ENCODE results near the gene KAT5. TPM values are rescaled to one million over a fixed set of nuclear protein-coding genes. Genes with fewer than 3 reads are reported as not detected.

Gene KAT5
- total and polyA plus RNA-seq, 2 experiments from 2014 or later: 33.3 to 34.8 TPM

DNA sequence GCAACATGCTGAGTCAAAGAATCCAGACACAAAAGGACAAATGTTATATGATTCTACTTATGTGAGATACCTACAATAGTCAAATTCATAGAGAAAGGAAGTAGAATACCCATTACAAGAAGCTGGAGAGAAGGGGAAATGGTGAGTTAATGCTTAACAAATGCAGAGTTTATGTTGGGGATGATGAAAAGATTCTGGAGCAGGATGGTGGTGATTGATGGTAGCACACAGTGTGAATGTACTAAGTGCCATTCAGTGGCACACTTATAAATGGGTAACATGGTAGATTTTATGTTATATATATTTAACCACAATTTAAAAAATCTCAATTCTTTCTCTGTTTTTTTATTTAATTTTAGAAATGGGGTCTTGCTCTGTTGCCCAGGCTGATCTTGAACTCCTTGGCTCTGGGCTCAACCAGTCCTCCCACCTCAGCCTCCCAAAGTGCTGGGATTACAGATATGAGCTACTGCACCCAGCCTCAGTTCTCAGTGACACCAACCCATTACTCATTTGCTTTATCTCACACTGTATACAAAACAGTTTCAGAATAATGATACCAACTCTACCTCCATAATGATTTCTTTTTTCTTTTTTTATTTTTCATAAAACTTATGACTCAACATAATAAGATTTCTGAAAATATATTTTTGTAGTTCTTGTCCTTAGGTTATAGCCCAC, 39.7 kb upstream of the KAT5 start:
- H3K9me3 Mint-ChIP-seq: no peaks in the 10 kb centered on the region
- Histone ChIP-seq H3K27me3 (ENCODE audit: insufficient read depth) (no peaks in the 10 kb centered on the region), H3K4me1 (ENCODE audit: insufficient read depth) (no peaks in the 10 kb centered on the region), H4K20me1 (replicated peaks; ENCODE audit: insufficient read depth) (no peaks in the 10 kb centered on the region), H3K79me2 (replicated peaks; ENCODE audit: insufficient read depth) (no peaks in the 10 kb centered on the region), H3K9me2 (ENCODE audit: insufficient read depth) (no peaks in the 10 kb centered on the region), H2AFZ (no peak overlapping the region), H3K4me3 (no peak overlapping the region), H3K4me2 (no peak overlapping the region), H3F3A (replicated peaks; ENCODE audit: low read depth) (no peaks in the 10 kb centered on the region), H3K27ac (ENCODE audit: low read depth) (no peak overlapping the region), H3K36me3 (ENCODE audit: insufficient read depth) (no peaks in the 10 kb centered on the region)
- no peak for DNase-seq (ENCODE audit: low spot score)
- no peak for ATAC-seq
- TF ChIP-seq CTCF (conservative IDR thresholded peaks at IDR 0.05; ENCODE audit: low read depth in 2 of 2): no peak
- TF ChIP-seq EZH2phosphoT487 (IDR thresholded peaks at IDR 0.05; ENCODE audit: unreplicated experiment): no peak
- no peak for TF ChIP-seq STAT1 (IDR thresholded peaks at IDR 0.05; ENCODE audit: unreplicated experiment)
- TF ChIP-seq, protein P1, sequence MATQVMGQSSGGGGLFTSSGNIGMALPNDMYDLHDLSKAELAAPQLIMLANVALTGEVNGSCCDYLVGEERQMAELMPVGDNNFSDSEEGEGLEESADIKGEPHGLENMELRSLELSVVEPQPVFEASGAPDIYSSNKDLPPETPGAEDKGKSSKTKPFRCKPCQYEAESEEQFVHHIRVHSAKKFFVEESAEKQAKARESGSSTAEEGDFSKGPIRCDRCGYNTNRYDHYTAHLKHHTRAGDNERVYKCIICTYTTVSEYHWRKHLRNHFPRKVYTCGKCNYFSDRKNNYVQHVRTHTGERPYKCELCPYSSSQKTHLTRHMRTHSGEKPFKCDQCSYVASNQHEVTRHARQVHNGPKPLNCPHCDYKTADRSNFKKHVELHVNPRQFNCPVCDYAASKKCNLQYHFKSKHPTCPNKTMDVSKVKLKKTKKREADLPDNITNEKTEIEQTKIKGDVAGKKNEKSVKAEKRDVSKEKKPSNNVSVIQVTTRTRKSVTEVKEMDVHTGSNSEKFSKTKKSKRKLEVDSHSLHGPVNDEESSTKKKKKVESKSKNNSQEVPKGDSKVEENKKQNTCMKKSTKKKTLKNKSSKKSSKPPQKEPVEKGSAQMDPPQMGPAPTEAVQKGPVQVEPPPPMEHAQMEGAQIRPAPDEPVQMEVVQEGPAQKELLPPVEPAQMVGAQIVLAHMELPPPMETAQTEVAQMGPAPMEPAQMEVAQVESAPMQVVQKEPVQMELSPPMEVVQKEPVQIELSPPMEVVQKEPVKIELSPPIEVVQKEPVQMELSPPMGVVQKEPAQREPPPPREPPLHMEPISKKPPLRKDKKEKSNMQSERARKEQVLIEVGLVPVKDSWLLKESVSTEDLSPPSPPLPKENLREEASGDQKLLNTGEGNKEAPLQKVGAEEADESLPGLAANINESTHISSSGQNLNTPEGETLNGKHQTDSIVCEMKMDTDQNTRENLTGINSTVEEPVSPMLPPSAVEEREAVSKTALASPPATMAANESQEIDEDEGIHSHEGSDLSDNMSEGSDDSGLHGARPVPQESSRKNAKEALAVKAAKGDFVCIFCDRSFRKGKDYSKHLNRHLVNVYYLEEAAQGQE (IDR thresholded peaks at IDR 0.05; ENCODE audit: unreplicated experiment): no peak
- no peak for TF ChIP-seq CREB1 (CRISPR knock-in tag; IDR thresholded peaks at IDR 0.05; ENCODE audit: low read depth)
- H3K27ac Mint-ChIP-seq: no peak overlapping the region
- H3K36me3 Mint-ChIP-seq (ENCODE audit: low read depth): no peaks in the 10 kb centered on the region
- H3K4me3 Mint-ChIP-seq: no peak overlapping the region
- no peaks in the 10 kb centered on the region for H3K4me1 Mint-ChIP-seq
- no peaks in the 10 kb centered on the region for H3K27me3 Mint-ChIP-seq (ENCODE audit: insufficient read depth, low read depth, poor library complexity)

- H3K27me3 ChIP-seq (ENCODE audit: insufficient read depth): no peaks in the 10 kb centered on the region
- no peak overlapping the region for H3K4me3 Mint-ChIP-seq
- no peak overlapping the region for H3K27ac Mint-ChIP-seq
- H3K9me3 Mint-ChIP-seq: no peaks in the 10 kb centered on the region
- no peaks in the 10 kb centered on the region for H3K9me2 ChIP-seq (ENCODE audit: insufficient read depth)
- no peak for ATAC-seq
- H3K4me1 ChIP-seq (ENCODE audit: insufficient read depth): no peaks in the 10 kb centered on the region
- no peaks in the 10 kb centered on the region for H3K4me1 Mint-ChIP-seq
- DNase-seq (ENCODE audit: low spot score): no peak
- no peak overlapping the region for H2AFZ ChIP-seq
- no peak overlapping the region for H3K27ac ChIP-seq (ENCODE audit: low read depth)
- no peaks in the 10 kb centered on the region for H3K36me3 Mint-ChIP-seq (ENCODE audit: low read depth)
- no peaks in the 10 kb centered on the region for H3K27me3 Mint-ChIP-seq (ENCODE audit: insufficient read depth, low read depth, poor library complexity)
- no peaks in the 10 kb centered on the region for H4K20me1 ChIP-seq (replicated peaks; ENCODE audit: insufficient read depth)
- H3K36me3 ChIP-seq (ENCODE audit: insufficient read depth): no peaks in the 10 kb centered on the region
- H3K79me2 ChIP-seq (replicated peaks; ENCODE audit: insufficient read depth): no peaks in the 10 kb centered on the region
- no peak overlapping the region for H3K4me3 ChIP-seq
- H3F3A ChIP-seq (replicated peaks; ENCODE audit: low read depth): no peaks in the 10 kb centered on the region
- no peak overlapping the region for H3K4me2 ChIP-seq
- TF ChIP-seq, protein P2, sequence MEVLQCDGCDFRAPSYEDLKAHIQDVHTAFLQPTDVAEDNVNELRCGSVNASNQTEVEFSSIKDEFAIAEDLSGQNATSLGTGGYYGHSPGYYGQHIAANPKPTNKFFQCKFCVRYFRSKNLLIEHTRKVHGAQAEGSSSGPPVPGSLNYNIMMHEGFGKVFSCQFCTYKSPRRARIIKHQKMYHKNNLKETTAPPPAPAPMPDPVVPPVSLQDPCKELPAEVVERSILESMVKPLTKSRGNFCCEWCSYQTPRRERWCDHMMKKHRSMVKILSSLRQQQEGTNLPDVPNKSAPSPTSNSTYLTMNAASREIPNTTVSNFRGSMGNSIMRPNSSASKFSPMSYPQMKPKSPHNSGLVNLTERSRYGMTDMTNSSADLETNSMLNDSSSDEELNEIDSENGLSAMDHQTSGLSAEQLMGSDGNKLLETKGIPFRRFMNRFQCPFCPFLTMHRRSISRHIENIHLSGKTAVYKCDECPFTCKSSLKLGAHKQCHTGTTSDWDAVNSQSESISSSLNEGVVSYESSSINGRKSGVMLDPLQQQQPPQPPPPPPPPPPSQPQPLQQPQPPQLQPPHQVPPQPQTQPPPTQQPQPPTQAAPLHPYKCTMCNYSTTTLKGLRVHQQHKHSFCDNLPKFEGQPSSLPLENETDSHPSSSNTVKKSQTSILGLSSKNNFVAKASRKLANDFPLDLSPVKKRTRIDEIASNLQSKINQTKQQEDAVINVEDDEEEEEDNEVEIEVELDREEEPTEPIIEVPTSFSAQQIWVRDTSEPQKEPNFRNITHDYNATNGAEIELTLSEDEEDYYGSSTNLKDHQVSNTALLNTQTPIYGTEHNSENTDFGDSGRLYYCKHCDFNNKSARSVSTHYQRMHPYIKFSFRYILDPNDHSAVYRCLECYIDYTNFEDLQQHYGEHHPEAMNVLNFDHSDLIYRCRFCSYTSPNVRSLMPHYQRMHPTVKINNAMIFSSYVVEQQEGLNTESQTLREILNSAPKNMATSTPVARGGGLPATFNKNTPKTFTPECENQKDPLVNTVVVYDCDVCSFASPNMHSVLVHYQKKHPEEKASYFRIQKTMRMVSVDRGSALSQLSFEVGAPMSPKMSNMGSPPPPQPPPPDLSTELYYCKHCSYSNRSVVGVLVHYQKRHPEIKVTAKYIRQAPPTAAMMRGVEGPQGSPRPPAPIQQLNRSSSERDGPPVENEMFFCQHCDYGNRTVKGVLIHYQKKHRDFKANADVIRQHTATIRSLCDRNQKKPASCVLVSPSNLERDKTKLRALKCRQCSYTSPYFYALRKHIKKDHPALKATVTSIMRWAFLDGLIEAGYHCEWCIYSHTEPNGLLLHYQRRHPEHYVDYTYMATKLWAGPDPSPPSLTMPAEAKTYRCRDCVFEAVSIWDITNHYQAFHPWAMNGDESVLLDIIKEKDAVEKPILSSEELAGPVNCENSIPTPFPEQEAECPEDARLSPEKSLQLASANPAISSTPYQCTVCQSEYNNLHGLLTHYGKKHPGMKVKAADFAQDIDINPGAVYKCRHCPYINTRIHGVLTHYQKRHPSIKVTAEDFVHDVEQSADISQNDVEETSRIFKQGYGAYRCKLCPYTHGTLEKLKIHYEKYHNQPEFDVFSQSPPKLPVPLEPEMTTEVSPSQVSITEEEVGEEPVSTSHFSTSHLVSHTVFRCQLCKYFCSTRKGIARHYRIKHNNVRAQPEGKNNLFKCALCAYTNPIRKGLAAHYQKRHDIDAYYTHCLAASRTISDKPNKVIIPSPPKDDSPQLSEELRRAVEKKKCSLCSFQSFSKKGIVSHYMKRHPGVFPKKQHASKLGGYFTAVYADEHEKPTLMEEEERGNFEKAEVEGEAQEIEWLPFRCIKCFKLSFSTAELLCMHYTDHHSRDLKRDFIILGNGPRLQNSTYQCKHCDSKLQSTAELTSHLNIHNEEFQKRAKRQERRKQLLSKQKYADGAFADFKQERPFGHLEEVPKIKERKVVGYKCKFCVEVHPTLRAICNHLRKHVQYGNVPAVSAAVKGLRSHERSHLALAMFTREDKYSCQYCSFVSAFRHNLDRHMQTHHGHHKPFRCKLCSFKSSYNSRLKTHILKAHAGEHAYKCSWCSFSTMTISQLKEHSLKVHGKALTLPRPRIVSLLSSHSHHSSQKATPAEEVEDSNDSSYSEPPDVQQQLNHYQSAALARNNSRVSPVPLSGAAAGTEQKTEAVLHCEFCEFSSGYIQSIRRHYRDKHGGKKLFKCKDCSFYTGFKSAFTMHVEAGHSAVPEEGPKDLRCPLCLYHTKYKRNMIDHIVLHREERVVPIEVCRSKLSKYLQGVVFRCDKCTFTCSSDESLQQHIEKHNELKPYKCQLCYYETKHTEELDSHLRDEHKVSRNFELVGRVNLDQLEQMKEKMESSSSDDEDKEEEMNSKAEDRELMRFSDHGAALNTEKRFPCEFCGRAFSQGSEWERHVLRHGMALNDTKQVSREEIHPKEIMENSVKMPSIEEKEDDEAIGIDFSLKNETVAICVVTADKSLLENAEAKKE (CRISPR knock-in tag; IDR thresholded peaks at IDR 0.05): no peak
- TF ChIP-seq CTCF (conservative IDR thresholded peaks at IDR 0.05; ENCODE audit: low read depth in 2 of 2) (no peak), EZH2phosphoT487 (IDR thresholded peaks at IDR 0.05; ENCODE audit: unreplicated experiment) (no peak)
Observed at GRCh38 chr11:65672982-65673381, 39.1 kb upstream of the KAT5 start.

Measured in GM23338 (cell line).